Measurements from ENCODE around the gene RAP1A.

RAP1A gene

DNA sequence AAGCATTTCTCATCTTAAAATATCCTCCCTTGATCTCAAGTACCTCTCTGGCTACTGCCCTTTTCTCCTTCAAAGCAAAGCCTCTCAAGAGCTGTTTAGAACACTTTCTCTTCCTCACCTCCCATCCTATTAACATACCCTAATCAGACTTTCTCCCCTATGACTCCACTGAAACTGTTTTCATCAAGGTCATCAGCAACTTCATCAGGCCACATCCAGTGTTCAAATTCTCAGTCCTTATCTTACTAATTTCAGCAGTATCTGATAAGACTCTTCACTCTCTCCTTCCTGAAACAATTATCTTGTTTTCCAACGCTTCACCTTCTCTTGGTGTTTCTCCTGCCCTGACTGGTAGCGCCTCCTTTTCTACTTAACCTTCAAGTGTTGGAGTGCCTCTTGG lies 1.5 kb upstream of the RAP1A start:
- H3K4ac ChIP-seq (ENCODE audit: low read depth, low read length) = no peak overlapping the region
- peak; percentile 74 for DNase-seq
- WGBS (ENCODE audit: extremely low coverage, insufficient coverage, low lambda C conversion rate) = no CpG with 5 or more reads among the region's 2 CpGs

GRCh38 chr1:111618961-111619634 lies 491 bp upstream of the RAP1A start:
- no peak overlapping the region for H3K23ac ChIP-seq (ENCODE audit: low read length)

More for the DNA sequence above, 1.5 kb upstream of the RAP1A start:
- Histone ChIP-seq H2BK120ac (ENCODE audit: low read depth, low read length) (no peak overlapping the region), H2BK5ac (ENCODE audit: low read length) (no peak overlapping the region), H3K4me2 (ENCODE audit: low read length) (no peak overlapping the region), H3K4me1 (ENCODE audit: control insufficient read depth, low read depth, low read length) (peaks cover 5% of the 10 kb centered on the region), H3K23ac (ENCODE audit: low read length) (no peak overlapping the region), H3K36me3 (ENCODE audit: control insufficient read depth, insufficient read depth, low read length) (no peaks in the 10 kb centered on the region), H3K18ac (ENCODE audit: low read length) (no peak overlapping the region), H2AK5ac (ENCODE audit: low read length) (no peak overlapping the region), H4K8ac (ENCODE audit: low read depth, low read length) (no peak overlapping the region), H2BK15ac (replicated peaks; ENCODE audit: low read depth) (no peak overlapping the region), H3K27me3 (ENCODE audit: insufficient read depth, low read length, poor library complexity) (no peaks in the 10 kb centered on the region), H3K56ac (ENCODE audit: low read length) (no peak overlapping the region), H3K4me3 (ENCODE audit: low read length) (no peak overlapping the region), H4K5ac (ENCODE audit: low read length) (no peak overlapping the region), H3K27ac (ENCODE audit: low read depth, low read length) (no peak overlapping the region), H3K9ac (ENCODE audit: low read length) (no peak overlapping the region), H3K79me1 (ENCODE audit: low read length) (peaks cover 3% of the 10 kb centered on the region), H3K79me2 (ENCODE audit: control insufficient read depth, insufficient read depth, low read length) (peaks cover 20% of the 10 kb centered on the region)

GRCh38 chr1:111620441-111620971 lies 917 bp downstream of the RAP1A start:
- Histone ChIP-seq H3K4ac (ENCODE audit: low read depth, low read length) (no peak overlapping the region), H2BK120ac (ENCODE audit: low read depth, low read length) (no peak overlapping the region), H3K23ac (ENCODE audit: low read length) (no peak overlapping the region), H3K56ac (ENCODE audit: low read length) (peak overlapping the region; percentile 99), H3K79me1 (ENCODE audit: low read length) (peaks cover 6% of the 10 kb centered on the region), H2AK5ac (ENCODE audit: low read length) (no peak overlapping the region), H4K5ac (ENCODE audit: low read length) (no peak overlapping the region), H4K8ac (ENCODE audit: low read depth, low read length) (no peak overlapping the region), H3K79me2 (ENCODE audit: control insufficient read depth, insufficient read depth, low read length) (peaks cover 26% of the 10 kb centered on the region), H3K4me2 (ENCODE audit: low read length) (peak overlapping the region; percentile 93), H2BK15ac (replicated peaks; ENCODE audit: low read depth) (no peak overlapping the region), H3K36me3 (ENCODE audit: control insufficient read depth, insufficient read depth, low read length) (no peaks in the 10 kb centered on the region), H2BK5ac (ENCODE audit: low read length) (no peak overlapping the region), H3K27ac (ENCODE audit: low read depth, low read length) (no peak overlapping the region), H3K4me1 (ENCODE audit: control insufficient read depth, low read depth, low read length) (peaks cover 5% of the 10 kb centered on the region), H3K18ac (ENCODE audit: low read length) (peak overlapping the region; percentile 29), H3K27me3 (ENCODE audit: insufficient read depth, low read length, poor library complexity) (no peaks in the 10 kb centered on the region), H3K9ac (ENCODE audit: low read length) (peak overlapping the region; percentile 94), H3K4me3 (ENCODE audit: low read length) (peak overlapping the region; percentile 95)
- DNase-seq = peak; percentile 67
- no CpG with 5 or more reads among the region's 12 CpGs for WGBS (ENCODE audit: extremely low coverage, insufficient coverage, low lambda C conversion rate)

More at GRCh38 chr1:111618961-111619634, 491 bp upstream of the RAP1A start:
- no peaks in the 10 kb centered on the region for H3K36me3 ChIP-seq (ENCODE audit: control insufficient read depth, insufficient read depth, low read length)
- H3K4me1 ChIP-seq (ENCODE audit: control insufficient read depth, low read depth, low read length) = peaks cover 5% of the 10 kb centered on the region
- no peak overlapping the region for H3K4ac ChIP-seq (ENCODE audit: low read depth, low read length)
- H2BK15ac ChIP-seq (replicated peaks; ENCODE audit: low read depth) = no peak overlapping the region
- H2BK120ac ChIP-seq (ENCODE audit: low read depth, low read length) = no peak overlapping the region
- peak overlapping the region; percentile 34 for H3K4me3 ChIP-seq (ENCODE audit: low read length)
- peak overlapping the region; percentile 85 for H3K56ac ChIP-seq (ENCODE audit: low read length)
- no peak overlapping the region for H3K18ac ChIP-seq (ENCODE audit: low read length)
- no peak overlapping the region for H4K5ac ChIP-seq (ENCODE audit: low read length)
- no peak overlapping the region for H2AK5ac ChIP-seq (ENCODE audit: low read length)
- H3K9ac ChIP-seq (ENCODE audit: low read length) = peak overlapping the region; percentile 64
- no peak for DNase-seq
- no peak overlapping the region for H4K8ac ChIP-seq (ENCODE audit: low read depth, low read length)
- peak overlapping the region; percentile 80 for H3K4me2 ChIP-seq (ENCODE audit: low read length)
- WGBS (ENCODE audit: extremely low coverage, insufficient coverage, low lambda C conversion rate) = no CpG with 5 or more reads among the region's 19 CpGs
- H2BK5ac ChIP-seq (ENCODE audit: low read length) = no peak overlapping the region
- H3K27me3 ChIP-seq (ENCODE audit: insufficient read depth, low read length, poor library complexity) = no peaks in the 10 kb centered on the region
- H3K27ac ChIP-seq (ENCODE audit: low read depth, low read length) = no peak overlapping the region
- H3K79me1 ChIP-seq (ENCODE audit: low read length) = peaks cover 5% of the 10 kb centered on the region
- H3K79me2 ChIP-seq (ENCODE audit: control insufficient read depth, insufficient read depth, low read length) = peaks cover 23% of the 10 kb centered on the region

DNA sequence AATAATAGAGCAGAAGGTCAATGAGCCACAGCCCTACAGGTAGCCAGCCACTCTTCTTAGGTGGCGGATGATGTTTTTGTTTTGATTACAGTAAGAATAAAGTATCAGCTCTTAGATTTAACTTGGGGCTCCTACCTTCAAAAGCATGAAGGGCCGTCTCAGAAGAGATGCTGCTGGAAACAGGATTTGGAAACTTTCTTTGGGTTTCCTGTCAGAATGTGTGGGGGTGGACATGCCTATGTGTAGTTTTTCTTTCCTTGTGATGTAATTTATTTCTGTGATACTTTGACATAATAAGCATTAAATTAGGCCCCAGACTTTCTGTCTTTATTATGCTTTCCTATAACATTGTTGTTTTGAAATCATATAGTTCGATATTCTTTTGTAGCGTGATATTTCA lies 1.5 kb downstream of the RAP1A start:
- Histone ChIP-seq H4K5ac (ENCODE audit: low read length) (no peak overlapping the region), H3K4me3 (ENCODE audit: low read length) (no peak overlapping the region), H3K79me1 (ENCODE audit: low read length) (peaks cover 6% of the 10 kb centered on the region), H2BK120ac (ENCODE audit: low read depth, low read length) (no peak overlapping the region), H3K79me2 (ENCODE audit: control insufficient read depth, insufficient read depth, low read length) (peaks cover 26% of the 10 kb centered on the region), H3K18ac (ENCODE audit: low read length) (no peak overlapping the region), H2BK15ac (replicated peaks; ENCODE audit: low read depth) (no peak overlapping the region), H3K9ac (ENCODE audit: low read length) (peak overlapping the region; percentile 94), H3K23ac (ENCODE audit: low read length) (no peak overlapping the region), H2BK5ac (ENCODE audit: low read length) (no peak overlapping the region), H3K4me1 (ENCODE audit: control insufficient read depth, low read depth, low read length) (peaks cover 5% of the 10 kb centered on the region), H3K56ac (ENCODE audit: low read length) (peak overlapping the region; percentile 99), H3K36me3 (ENCODE audit: control insufficient read depth, insufficient read depth, low read length) (no peaks in the 10 kb centered on the region), H3K4ac (ENCODE audit: low read depth, low read length) (no peak overlapping the region), H3K27me3 (ENCODE audit: insufficient read depth, low read length, poor library complexity) (no peaks in the 10 kb centered on the region), H2AK5ac (ENCODE audit: low read length) (no peak overlapping the region), H3K27ac (ENCODE audit: low read depth, low read length) (no peak overlapping the region), H4K8ac (ENCODE audit: low read depth, low read length) (no peak overlapping the region), H3K4me2 (ENCODE audit: low read length) (peak overlapping the region; percentile 93)
- DNase-seq = no peak
- WGBS (ENCODE audit: extremely low coverage, insufficient coverage, low lambda C conversion rate) = no CpG with 5 or more reads among the region's 4 CpGs

- no peaks in the 10 kb centered on the region for H3K27me3 ChIP-seq (ENCODE audit: insufficient read depth, low read length, poor library complexity)
Observed at GRCh38 chr1:111622166-111622565, 2.6 kb downstream of the RAP1A start.

DNA sequence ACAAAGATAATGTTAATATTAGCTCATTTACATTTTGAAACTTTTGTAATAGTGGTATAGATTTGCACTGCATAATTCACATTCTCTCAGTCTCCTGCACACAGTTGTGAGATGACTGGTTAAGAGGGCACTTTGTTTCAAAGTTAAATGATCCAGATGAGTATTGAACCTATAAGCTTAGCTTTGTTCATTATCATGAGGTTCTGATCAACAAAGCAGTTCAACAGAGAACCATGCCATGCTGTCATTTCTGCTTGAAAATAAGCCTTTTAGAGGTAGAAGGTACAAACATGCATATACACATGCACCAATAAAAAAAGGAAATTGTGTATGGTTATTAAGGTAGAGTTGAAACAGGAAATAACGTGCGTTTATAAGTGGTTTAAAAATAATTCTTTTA lies 4.8 kb downstream of the RAP1A start:
- no peaks in the 10 kb centered on the region for H3K36me3 ChIP-seq (ENCODE audit: control insufficient read depth, insufficient read depth, low read length)

More at GRCh38 chr1:111622166-111622565, 2.6 kb downstream of the RAP1A start:
- no peak overlapping the region for H2BK15ac ChIP-seq (replicated peaks; ENCODE audit: low read depth)
- no peak overlapping the region for H3K4me3 ChIP-seq (ENCODE audit: low read length)
- no peak overlapping the region for H4K8ac ChIP-seq (ENCODE audit: low read depth, low read length)
- peaks cover 5% of the 10 kb centered on the region for H3K4me1 ChIP-seq (ENCODE audit: control insufficient read depth, low read depth, low read length)
- no peak overlapping the region for H3K9ac ChIP-seq (ENCODE audit: low read length)
- H3K56ac ChIP-seq (ENCODE audit: low read length) = no peak overlapping the region
- H3K79me2 ChIP-seq (ENCODE audit: control insufficient read depth, insufficient read depth, low read length) = peaks cover 31% of the 10 kb centered on the region
- no peak overlapping the region for H2BK5ac ChIP-seq (ENCODE audit: low read length)
- no peak overlapping the region for H2AK5ac ChIP-seq (ENCODE audit: low read length)
- no peak overlapping the region for H4K5ac ChIP-seq (ENCODE audit: low read length)
- H3K79me1 ChIP-seq (ENCODE audit: low read length) = peaks cover 6% of the 10 kb centered on the region
- no peak overlapping the region for H3K18ac ChIP-seq (ENCODE audit: low read length)
- no peak overlapping the region for H3K27ac ChIP-seq (ENCODE audit: low read depth, low read length)
- DNase-seq = no peak
- H2BK120ac ChIP-seq (ENCODE audit: low read depth, low read length) = no peak overlapping the region
- no peak overlapping the region for H3K4me2 ChIP-seq (ENCODE audit: low read length)
- no peaks in the 10 kb centered on the region for H3K36me3 ChIP-seq (ENCODE audit: control insufficient read depth, insufficient read depth, low read length)
- H3K4ac ChIP-seq (ENCODE audit: low read depth, low read length) = no peak overlapping the region
- no peak overlapping the region for H3K23ac ChIP-seq (ENCODE audit: low read length)

More for the DNA sequence above, 4.8 kb downstream of the RAP1A start:
- H3K18ac ChIP-seq (ENCODE audit: low read length) = no peak overlapping the region
- H3K4ac ChIP-seq (ENCODE audit: low read depth, low read length) = no peak overlapping the region
- no peak overlapping the region for H3K27ac ChIP-seq (ENCODE audit: low read depth, low read length)
- H3K27me3 ChIP-seq (ENCODE audit: insufficient read depth, low read length, poor library complexity) = no peaks in the 10 kb centered on the region
- H3K4me1 ChIP-seq (ENCODE audit: control insufficient read depth, low read depth, low read length) = peaks cover 2% of the 10 kb centered on the region
- H3K9ac ChIP-seq (ENCODE audit: low read length) = no peak overlapping the region
- peaks cover 40% of the 10 kb centered on the region for H3K79me2 ChIP-seq (ENCODE audit: control insufficient read depth, insufficient read depth, low read length)
- H4K5ac ChIP-seq (ENCODE audit: low read length) = no peak overlapping the region
- H2BK120ac ChIP-seq (ENCODE audit: low read depth, low read length) = no peak overlapping the region
- no peak for DNase-seq
- no peak overlapping the region for H3K23ac ChIP-seq (ENCODE audit: low read length)
- no peak overlapping the region for H3K56ac ChIP-seq (ENCODE audit: low read length)
- no peak overlapping the region for H2AK5ac ChIP-seq (ENCODE audit: low read length)
- no peak overlapping the region for H3K4me3 ChIP-seq (ENCODE audit: low read length)
- WGBS (ENCODE audit: extremely low coverage, insufficient coverage, low lambda C conversion rate) = 100% methylated on average over 2 of the region's 2 CpGs
- peaks cover 11% of the 10 kb centered on the region for H3K79me1 ChIP-seq (ENCODE audit: low read length)
- no peak overlapping the region for H2BK15ac ChIP-seq (replicated peaks; ENCODE audit: low read depth)
- H4K8ac ChIP-seq (ENCODE audit: low read depth, low read length) = no peak overlapping the region
- H3K4me2 ChIP-seq (ENCODE audit: low read length) = no peak overlapping the region
- no peak overlapping the region for H2BK5ac ChIP-seq (ENCODE audit: low read length)

Measured in mesendoderm (in vitro differentiated cells).